CD4-positive, alpha-beta T cell treated with Interferon gamma for 1 hour (primary cell): ENCODE data around the gene PPP6R1.

ENCODE experiments used
- DNase-seq: peaks from one replicate; pipeline ENCODE4 v3.0.0-alpha.2; 2020

PPP6R1 gene

GRCh38 chr19:55279770-55280643 is 21.2 kb upstream of the PPP6R1 start, which contains the start of gene HSPBP1:
TSS of gene HSPBP1 (minus strand) at chr19:55280110. CDS start at chr19:55279608, 502 bp downstream.
- peak; percentile 98 for DNase-seq

- no peak for DNase-seq
Measured at GRCh38 chr19:55279340-55279739, 20.5 kb upstream of the PPP6R1 start.

- no peak for DNase-seq
Measured at GRCh38 chr19:55278391-55279135, 19.7 kb upstream of the PPP6R1 start.

- DNase-seq, result no peak
Measured at GRCh38 chr19:55277494-55277893, 18.7 kb upstream of the PPP6R1 start.

- DNase-seq, result peak; percentile 48
Measured at GRCh38 chr19:55276720-55277430, 18.1 kb upstream of the PPP6R1 start.

GRCh38 chr19:55275851-55276719 is 17.3 kb upstream of the PPP6R1 start:
- DNase-seq, result no peak

GRCh38 chr19:55273978-55274707 is 15.3 kb upstream of the PPP6R1 start:
- no peak for DNase-seq

GRCh38 chr19:55272142-55272541 is 13.3 kb upstream of the PPP6R1 start:
- DNase-seq, result no peak

GRCh38 chr19:55270172-55270942 is 11.5 kb upstream of the PPP6R1 start:
- DNase-seq, result no peak

- DNase-seq, result no peak
Measured at GRCh38 chr19:55269299-55269698, 10.5 kb upstream of the PPP6R1 start.

GRCh38 chr19:55266840-55267239 is 8.0 kb upstream of the PPP6R1 start:
- no peak for DNase-seq

GRCh38 chr19:55266404-55266803 is 7.6 kb upstream of the PPP6R1 start:
- no peak for DNase-seq

GRCh38 chr19:55265723-55266386 is 7.0 kb upstream of the PPP6R1 start:
- DNase-seq, result no peak

GRCh38 chr19:55265173-55265572 is 6.4 kb upstream of the PPP6R1 start:
- no peak for DNase-seq

- no peak for DNase-seq
Measured at GRCh38 chr19:55264531-55264930, 5.7 kb upstream of the PPP6R1 start.

GRCh38 chr19:55262359-55262758 is 3.5 kb upstream of the PPP6R1 start:
- DNase-seq, result no peak

GRCh38 chr19:55261671-55262126 is 2.9 kb upstream of the PPP6R1 start:
- no peak for DNase-seq

- DNase-seq, result no peak
Measured at GRCh38 chr19:55259540-55260210, 858 bp upstream of the PPP6R1 start.

GRCh38 chr19:55258476-55258827 is 365 bp downstream of the PPP6R1 start:
- DNase-seq, result peak; percentile 44
